GM23338 (cell line): ENCODE measurements around the gene RPS6KA3. TPM values are rescaled to one million over a fixed set of nuclear protein-coding genes. Genes with fewer than 3 reads are reported as not detected.

Experiments
- EZH2 ChIP-seq: fragments of 200-600 bp; sonication (generic); IDR thresholded peaks from one replicate; pipeline ENCODE4 v1.8.0; 2017; ENCODE audit warnings: antibody characterized with exemption, mild to moderate bottlenecking, low read depth; ENCODE audit not compliant: unreplicated experiment
- EZH2phosphoT487 ChIP-seq: fragments of 200-600 bp; sonication (generic); IDR thresholded peaks from one replicate; pipeline ENCODE4 v1.8.1; 2018; ENCODE audit warnings: antibody characterized with exemption; ENCODE audit not compliant: unreplicated experiment
- JUNB ChIP-seq: IDR thresholded peaks from one replicate; pipeline ENCODE4 v1.6.1; 2016; ENCODE audit warnings: antibody characterized with exemption; ENCODE audit not compliant: unreplicated experiment
- NANOG ChIP-seq: IDR thresholded peaks from 2 replicates; pipeline ENCODE4 v1.6.1; 2016; ENCODE audit warnings: antibody characterized with exemption, borderline replicate concordance
- POLR2AphosphoS5 ChIP-seq: IDR thresholded peaks from 2 replicates; pipeline ENCODE4 v1.6.1; 2016; ENCODE audit warnings: antibody characterized with exemption, low read depth
- STAT1 ChIP-seq: IDR thresholded peaks from one replicate; pipeline ENCODE4 v1.6.1; 2016; ENCODE audit warnings: antibody characterized with exemption; ENCODE audit not compliant: unreplicated experiment
- polyA plus RNA-seq: library from polyadenylated mRNA; unstranded; fragments of >200 nt; fragmentation: Nextera tagmentation; extraction: Ambion mirVana; gene quantifications from 2 replicates; pipeline ENCODE4 v1.2.1, GENCODE V29; 2016
- total RNA-seq: library from RNA; depleted of rRNA; stranded (reverse); fragments of >200 nt; shearing (Covaris generic); gene quantifications from 2 replicates; pipeline ENCODE4 v1.2.3, GENCODE V29; 2014
- TF ChIP-seq, protein P1 (sequence below): fragments of 250-450 bp; sonication (Bioruptor Pico); IDR thresholded peaks from 2 replicates; pipeline ENCODE4 v1.5.0; 2020; ENCODE audit warnings: mild to moderate bottlenecking, moderate library complexity
- TF ChIP-seq, protein P2 (sequence below), 2 experiments: fragments of 200-600 bp in 1 of 2; sonication (generic) in 1 of 2; conservative IDR thresholded peaks; 2 replicates each; pipeline versions ENCODE4 v1.5.1 to v1.6.1; 2016 to 2017; ENCODE audit warnings: antibody characterized with exemption in 2 of 2, low read depth in 2 of 2, mild to moderate bottlenecking in 2 of 2, moderate library complexity in 1 of 2
- TF ChIP-seq, protein P3 (sequence below): IDR thresholded peaks from 2 replicates; pipeline ENCODE4 v1.6.1; 2016; ENCODE audit warnings: antibody characterized with exemption

Gene RPS6KA3
- total and polyA plus RNA-seq, 2 experiments from 2014 or later, result 3.2 to 12.2 TPM

DNA sequence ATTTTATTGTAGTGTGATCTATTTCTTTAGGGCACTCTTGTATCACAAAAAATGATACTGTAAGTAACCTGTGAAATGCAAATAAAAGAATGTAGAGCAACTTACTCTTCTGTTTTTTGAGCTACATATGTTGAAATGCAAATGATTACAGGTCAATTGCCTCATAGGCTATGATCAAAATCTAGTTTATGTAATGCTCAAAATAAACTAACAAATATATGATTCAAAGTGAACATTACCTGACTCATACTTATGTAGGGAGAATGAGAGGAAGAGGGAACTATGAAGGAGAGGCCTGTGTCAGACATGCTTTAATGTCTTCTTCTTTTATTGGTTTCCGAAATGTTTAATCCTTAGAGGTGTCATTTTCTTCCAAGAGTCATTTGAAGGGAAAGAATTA lies 5.0 kb upstream of the RPS6KA3 start (continued):
- TF ChIP-seq, protein P1, sequence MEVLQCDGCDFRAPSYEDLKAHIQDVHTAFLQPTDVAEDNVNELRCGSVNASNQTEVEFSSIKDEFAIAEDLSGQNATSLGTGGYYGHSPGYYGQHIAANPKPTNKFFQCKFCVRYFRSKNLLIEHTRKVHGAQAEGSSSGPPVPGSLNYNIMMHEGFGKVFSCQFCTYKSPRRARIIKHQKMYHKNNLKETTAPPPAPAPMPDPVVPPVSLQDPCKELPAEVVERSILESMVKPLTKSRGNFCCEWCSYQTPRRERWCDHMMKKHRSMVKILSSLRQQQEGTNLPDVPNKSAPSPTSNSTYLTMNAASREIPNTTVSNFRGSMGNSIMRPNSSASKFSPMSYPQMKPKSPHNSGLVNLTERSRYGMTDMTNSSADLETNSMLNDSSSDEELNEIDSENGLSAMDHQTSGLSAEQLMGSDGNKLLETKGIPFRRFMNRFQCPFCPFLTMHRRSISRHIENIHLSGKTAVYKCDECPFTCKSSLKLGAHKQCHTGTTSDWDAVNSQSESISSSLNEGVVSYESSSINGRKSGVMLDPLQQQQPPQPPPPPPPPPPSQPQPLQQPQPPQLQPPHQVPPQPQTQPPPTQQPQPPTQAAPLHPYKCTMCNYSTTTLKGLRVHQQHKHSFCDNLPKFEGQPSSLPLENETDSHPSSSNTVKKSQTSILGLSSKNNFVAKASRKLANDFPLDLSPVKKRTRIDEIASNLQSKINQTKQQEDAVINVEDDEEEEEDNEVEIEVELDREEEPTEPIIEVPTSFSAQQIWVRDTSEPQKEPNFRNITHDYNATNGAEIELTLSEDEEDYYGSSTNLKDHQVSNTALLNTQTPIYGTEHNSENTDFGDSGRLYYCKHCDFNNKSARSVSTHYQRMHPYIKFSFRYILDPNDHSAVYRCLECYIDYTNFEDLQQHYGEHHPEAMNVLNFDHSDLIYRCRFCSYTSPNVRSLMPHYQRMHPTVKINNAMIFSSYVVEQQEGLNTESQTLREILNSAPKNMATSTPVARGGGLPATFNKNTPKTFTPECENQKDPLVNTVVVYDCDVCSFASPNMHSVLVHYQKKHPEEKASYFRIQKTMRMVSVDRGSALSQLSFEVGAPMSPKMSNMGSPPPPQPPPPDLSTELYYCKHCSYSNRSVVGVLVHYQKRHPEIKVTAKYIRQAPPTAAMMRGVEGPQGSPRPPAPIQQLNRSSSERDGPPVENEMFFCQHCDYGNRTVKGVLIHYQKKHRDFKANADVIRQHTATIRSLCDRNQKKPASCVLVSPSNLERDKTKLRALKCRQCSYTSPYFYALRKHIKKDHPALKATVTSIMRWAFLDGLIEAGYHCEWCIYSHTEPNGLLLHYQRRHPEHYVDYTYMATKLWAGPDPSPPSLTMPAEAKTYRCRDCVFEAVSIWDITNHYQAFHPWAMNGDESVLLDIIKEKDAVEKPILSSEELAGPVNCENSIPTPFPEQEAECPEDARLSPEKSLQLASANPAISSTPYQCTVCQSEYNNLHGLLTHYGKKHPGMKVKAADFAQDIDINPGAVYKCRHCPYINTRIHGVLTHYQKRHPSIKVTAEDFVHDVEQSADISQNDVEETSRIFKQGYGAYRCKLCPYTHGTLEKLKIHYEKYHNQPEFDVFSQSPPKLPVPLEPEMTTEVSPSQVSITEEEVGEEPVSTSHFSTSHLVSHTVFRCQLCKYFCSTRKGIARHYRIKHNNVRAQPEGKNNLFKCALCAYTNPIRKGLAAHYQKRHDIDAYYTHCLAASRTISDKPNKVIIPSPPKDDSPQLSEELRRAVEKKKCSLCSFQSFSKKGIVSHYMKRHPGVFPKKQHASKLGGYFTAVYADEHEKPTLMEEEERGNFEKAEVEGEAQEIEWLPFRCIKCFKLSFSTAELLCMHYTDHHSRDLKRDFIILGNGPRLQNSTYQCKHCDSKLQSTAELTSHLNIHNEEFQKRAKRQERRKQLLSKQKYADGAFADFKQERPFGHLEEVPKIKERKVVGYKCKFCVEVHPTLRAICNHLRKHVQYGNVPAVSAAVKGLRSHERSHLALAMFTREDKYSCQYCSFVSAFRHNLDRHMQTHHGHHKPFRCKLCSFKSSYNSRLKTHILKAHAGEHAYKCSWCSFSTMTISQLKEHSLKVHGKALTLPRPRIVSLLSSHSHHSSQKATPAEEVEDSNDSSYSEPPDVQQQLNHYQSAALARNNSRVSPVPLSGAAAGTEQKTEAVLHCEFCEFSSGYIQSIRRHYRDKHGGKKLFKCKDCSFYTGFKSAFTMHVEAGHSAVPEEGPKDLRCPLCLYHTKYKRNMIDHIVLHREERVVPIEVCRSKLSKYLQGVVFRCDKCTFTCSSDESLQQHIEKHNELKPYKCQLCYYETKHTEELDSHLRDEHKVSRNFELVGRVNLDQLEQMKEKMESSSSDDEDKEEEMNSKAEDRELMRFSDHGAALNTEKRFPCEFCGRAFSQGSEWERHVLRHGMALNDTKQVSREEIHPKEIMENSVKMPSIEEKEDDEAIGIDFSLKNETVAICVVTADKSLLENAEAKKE (CRISPR knock-in tag), result no peak
- TF ChIP-seq EZH2, result no peak
- TF ChIP-seq JUNB, result no peak
- TF ChIP-seq, protein P2, sequence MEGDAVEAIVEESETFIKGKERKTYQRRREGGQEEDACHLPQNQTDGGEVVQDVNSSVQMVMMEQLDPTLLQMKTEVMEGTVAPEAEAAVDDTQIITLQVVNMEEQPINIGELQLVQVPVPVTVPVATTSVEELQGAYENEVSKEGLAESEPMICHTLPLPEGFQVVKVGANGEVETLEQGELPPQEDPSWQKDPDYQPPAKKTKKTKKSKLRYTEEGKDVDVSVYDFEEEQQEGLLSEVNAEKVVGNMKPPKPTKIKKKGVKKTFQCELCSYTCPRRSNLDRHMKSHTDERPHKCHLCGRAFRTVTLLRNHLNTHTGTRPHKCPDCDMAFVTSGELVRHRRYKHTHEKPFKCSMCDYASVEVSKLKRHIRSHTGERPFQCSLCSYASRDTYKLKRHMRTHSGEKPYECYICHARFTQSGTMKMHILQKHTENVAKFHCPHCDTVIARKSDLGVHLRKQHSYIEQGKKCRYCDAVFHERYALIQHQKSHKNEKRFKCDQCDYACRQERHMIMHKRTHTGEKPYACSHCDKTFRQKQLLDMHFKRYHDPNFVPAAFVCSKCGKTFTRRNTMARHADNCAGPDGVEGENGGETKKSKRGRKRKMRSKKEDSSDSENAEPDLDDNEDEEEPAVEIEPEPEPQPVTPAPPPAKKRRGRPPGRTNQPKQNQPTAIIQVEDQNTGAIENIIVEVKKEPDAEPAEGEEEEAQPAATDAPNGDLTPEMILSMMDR (conservative IDR thresholded peaks at IDR 0.05; ENCODE audit: low read depth in 2 of 2), result no peak
- TF ChIP-seq, protein P3, sequence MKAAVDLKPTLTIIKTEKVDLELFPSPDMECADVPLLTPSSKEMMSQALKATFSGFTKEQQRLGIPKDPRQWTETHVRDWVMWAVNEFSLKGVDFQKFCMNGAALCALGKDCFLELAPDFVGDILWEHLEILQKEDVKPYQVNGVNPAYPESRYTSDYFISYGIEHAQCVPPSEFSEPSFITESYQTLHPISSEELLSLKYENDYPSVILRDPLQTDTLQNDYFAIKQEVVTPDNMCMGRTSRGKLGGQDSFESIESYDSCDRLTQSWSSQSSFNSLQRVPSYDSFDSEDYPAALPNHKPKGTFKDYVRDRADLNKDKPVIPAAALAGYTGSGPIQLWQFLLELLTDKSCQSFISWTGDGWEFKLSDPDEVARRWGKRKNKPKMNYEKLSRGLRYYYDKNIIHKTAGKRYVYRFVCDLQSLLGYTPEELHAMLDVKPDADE, result no peak
- TF ChIP-seq POLR2AphosphoS5, result no peak
- TF ChIP-seq NANOG, result no peak
- TF ChIP-seq EZH2phosphoT487, result no peak
- no peak for TF ChIP-seq STAT1
